ENCODE data around the gene COMMD3.

The COMMD3 gene

DNA sequence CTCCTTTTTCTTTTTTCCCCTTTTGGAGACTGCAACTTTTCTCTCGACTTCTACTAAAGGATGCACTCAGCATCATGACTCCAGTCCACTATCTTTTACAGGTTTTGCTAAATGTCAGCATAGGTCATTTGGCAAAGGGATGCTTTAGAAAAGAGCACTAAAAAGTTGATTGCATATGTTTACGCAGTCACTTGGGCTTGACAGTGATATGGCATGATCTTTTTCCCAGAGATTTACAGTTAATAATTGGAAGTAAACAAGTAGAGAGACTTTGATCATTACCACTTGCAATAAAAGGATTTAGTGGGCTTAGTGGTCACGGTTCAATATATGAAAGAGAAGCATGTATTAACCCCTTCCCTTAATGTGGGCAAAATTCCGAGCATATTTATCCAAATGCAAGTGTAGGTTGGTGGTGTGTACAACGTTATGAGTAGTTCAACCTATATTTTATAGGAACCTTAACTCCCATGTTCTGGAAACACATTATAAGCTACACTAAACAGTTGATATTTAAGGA, 6.5 kb downstream of the COMMD3 start:
- H3K4me1 ChIP-seq (ENCODE audit: insufficient read depth, low read length, poor library complexity, severe bottlenecking): peaks cover 11% of the 10 kb centered on the region
- H3K36me3 ChIP-seq (ENCODE audit: insufficient read depth, low read length): peaks cover 23% of the 10 kb centered on the region
- TF ChIP-seq, protein P1, sequence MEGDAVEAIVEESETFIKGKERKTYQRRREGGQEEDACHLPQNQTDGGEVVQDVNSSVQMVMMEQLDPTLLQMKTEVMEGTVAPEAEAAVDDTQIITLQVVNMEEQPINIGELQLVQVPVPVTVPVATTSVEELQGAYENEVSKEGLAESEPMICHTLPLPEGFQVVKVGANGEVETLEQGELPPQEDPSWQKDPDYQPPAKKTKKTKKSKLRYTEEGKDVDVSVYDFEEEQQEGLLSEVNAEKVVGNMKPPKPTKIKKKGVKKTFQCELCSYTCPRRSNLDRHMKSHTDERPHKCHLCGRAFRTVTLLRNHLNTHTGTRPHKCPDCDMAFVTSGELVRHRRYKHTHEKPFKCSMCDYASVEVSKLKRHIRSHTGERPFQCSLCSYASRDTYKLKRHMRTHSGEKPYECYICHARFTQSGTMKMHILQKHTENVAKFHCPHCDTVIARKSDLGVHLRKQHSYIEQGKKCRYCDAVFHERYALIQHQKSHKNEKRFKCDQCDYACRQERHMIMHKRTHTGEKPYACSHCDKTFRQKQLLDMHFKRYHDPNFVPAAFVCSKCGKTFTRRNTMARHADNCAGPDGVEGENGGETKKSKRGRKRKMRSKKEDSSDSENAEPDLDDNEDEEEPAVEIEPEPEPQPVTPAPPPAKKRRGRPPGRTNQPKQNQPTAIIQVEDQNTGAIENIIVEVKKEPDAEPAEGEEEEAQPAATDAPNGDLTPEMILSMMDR (conservative IDR thresholded peaks at IDR 0.05; ENCODE audit: low read length): no peak
- no peak for TF ChIP-seq EZH2phosphoT487 (IDR thresholded peaks at IDR 0.05; ENCODE audit: borderline replicate concordance)
- peaks cover 35% of the 10 kb centered on the region for H4K20me1 ChIP-seq (ENCODE audit: insufficient read depth, low read length, poor library complexity, severe bottlenecking)
- no peaks in the 10 kb centered on the region for H3K9me2 ChIP-seq (replicated peaks; ENCODE audit: low read depth, low read length)
- peaks cover 8% of the 10 kb centered on the region for H3K27me3 ChIP-seq (ENCODE audit: insufficient read depth, low read length, poor library complexity, severe bottlenecking)
- no peaks in the 10 kb centered on the region for H3F3A ChIP-seq (ENCODE audit: low read depth)
- peak overlapping the region; percentile 83 for H3K9ac ChIP-seq (ENCODE audit: low read depth, low read length, poor library complexity, severe bottlenecking)
- no peak overlapping the region for H2AFZ ChIP-seq (ENCODE audit: low read length)
- peak overlapping the region; percentile 75 for H3K4me2 ChIP-seq (ENCODE audit: low read depth, low read length, poor library complexity, severe bottlenecking)
- peaks cover 82% of the 10 kb centered on the region for H3K79me2 ChIP-seq (ENCODE audit: insufficient read depth, low read length)
- peak overlapping the region; percentile 80 for H3K4me3 ChIP-seq (ENCODE audit: low read length, poor library complexity, severe bottlenecking)
- H3K9me3 ChIP-seq (ENCODE audit: insufficient read depth, low read depth, low read length): no peaks in the 10 kb centered on the region

DNA sequence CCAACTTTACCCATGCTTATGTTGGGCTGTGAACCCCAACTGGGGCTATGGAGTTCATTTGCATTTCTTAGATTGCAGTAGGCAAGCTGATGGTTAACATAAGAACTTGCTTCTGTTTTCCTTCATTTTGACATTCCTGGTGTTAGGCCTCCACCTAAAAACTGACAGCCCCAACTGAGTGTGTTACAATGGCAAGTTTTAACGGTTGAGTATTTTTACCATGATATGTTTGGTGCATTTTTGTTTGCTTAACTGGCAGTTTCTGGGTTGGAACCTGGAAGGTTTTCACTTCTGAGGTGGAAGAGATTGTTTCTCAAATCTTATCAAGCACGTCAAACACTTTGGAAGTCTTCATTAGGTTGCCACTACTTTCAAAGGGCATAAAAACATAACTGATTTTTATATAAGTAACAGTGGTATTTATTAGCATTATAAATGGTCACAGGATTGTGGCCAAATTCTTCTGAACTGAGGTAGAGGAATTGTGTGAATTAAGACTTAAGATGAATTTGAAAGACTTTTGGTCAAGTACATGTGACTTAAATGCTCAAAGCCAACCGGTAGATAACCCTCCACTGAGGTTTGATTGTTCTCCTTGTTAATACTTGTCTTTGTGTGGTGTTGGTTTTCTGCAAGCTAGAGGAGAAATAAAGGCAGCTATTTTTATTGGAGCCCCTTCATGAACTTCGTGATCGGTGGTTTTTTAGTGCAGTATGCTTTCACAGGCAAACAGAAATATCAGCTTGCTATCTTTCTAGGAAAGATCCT, 7.5 kb downstream of the COMMD3 start:
- Histone ChIP-seq H4K20me1 (ENCODE audit: insufficient read depth, low read length, poor library complexity, severe bottlenecking) (peaks cover 32% of the 10 kb centered on the region), H3K4me2 (ENCODE audit: low read depth, low read length, poor library complexity, severe bottlenecking) (peak overlapping the region; percentile 75), H3K9me3 (ENCODE audit: insufficient read depth, low read depth, low read length) (no peaks in the 10 kb centered on the region), H3K9me2 (replicated peaks; ENCODE audit: low read depth, low read length) (no peaks in the 10 kb centered on the region), H3F3A (ENCODE audit: low read depth) (no peaks in the 10 kb centered on the region), H3K4me3 (ENCODE audit: low read length, poor library complexity, severe bottlenecking) (peak overlapping the region; percentile 80), H3K36me3 (ENCODE audit: insufficient read depth, low read length) (peaks cover 29% of the 10 kb centered on the region), H3K4me1 (ENCODE audit: insufficient read depth, low read length, poor library complexity, severe bottlenecking) (peaks cover 11% of the 10 kb centered on the region), H3K79me2 (ENCODE audit: insufficient read depth, low read length) (peaks cover 82% of the 10 kb centered on the region), H3K9ac (ENCODE audit: low read depth, low read length, poor library complexity, severe bottlenecking) (peak overlapping the region; percentile 83), H2AFZ (ENCODE audit: low read length) (no peak overlapping the region), H3K27me3 (ENCODE audit: insufficient read depth, low read length, poor library complexity, severe bottlenecking) (peaks cover 8% of the 10 kb centered on the region)
- TF ChIP-seq EZH2phosphoT487 (IDR thresholded peaks at IDR 0.05; ENCODE audit: borderline replicate concordance): no peak
- TF ChIP-seq, protein P1 (conservative IDR thresholded peaks at IDR 0.05; ENCODE audit: low read length): no peak

DNA sequence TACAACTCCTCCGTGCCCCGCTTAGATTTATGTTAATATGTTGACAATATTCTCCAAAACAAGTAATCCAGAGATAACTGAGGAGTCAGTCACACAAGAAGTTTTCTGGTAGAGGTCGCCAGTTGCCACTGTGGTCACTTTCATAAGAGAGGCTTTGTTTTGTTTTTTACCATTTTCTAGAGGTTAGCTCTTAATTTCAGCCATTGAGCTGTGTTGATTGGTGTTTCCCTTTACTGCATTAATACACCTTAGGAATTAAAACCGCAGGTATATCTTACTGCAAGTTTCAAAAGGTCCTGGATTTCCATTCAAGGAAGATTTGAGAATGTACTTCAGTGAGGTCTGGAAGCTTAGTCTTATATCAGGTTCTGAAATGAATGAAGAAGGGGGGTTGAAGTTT, 8.2 kb downstream of the COMMD3 start:
- H3K4me2 ChIP-seq (ENCODE audit: low read depth, low read length, poor library complexity, severe bottlenecking): peak overlapping the region; percentile 75
- H3K79me2 ChIP-seq (ENCODE audit: insufficient read depth, low read length): peaks cover 82% of the 10 kb centered on the region
- peak overlapping the region; percentile 83 for H3K9ac ChIP-seq (ENCODE audit: low read depth, low read length, poor library complexity, severe bottlenecking)
- no peak overlapping the region for H2AFZ ChIP-seq (ENCODE audit: low read length)
- H3K9me2 ChIP-seq (replicated peaks; ENCODE audit: low read depth, low read length): no peaks in the 10 kb centered on the region
- peak overlapping the region; percentile 80 for H3K4me3 ChIP-seq (ENCODE audit: low read length, poor library complexity, severe bottlenecking)
- H3K27me3 ChIP-seq (ENCODE audit: insufficient read depth, low read length, poor library complexity, severe bottlenecking): peaks cover 8% of the 10 kb centered on the region
- no peaks in the 10 kb centered on the region for H3F3A ChIP-seq (ENCODE audit: low read depth)
- peaks cover 32% of the 10 kb centered on the region for H3K36me3 ChIP-seq (ENCODE audit: insufficient read depth, low read length)
- peaks cover 30% of the 10 kb centered on the region for H4K20me1 ChIP-seq (ENCODE audit: insufficient read depth, low read length, poor library complexity, severe bottlenecking)
- no peak for TF ChIP-seq EZH2phosphoT487 (IDR thresholded peaks at IDR 0.05; ENCODE audit: borderline replicate concordance)
- TF ChIP-seq, protein P1 (conservative IDR thresholded peaks at IDR 0.05; ENCODE audit: low read length): no peak
- no peaks in the 10 kb centered on the region for H3K9me3 ChIP-seq (ENCODE audit: insufficient read depth, low read depth, low read length)
- H3K4me1 ChIP-seq (ENCODE audit: insufficient read depth, low read length, poor library complexity, severe bottlenecking): peaks cover 15% of the 10 kb centered on the region

All from Loucy (cell line).